ENCODE measurements around the gene ATAD3C. TPM values are rescaled to one million over a fixed set of nuclear protein-coding genes. Genes with fewer than 3 reads are reported as not detected.

ATAD3C gene
- polyA plus RNA-seq, 3 donors, result not detected

DNA sequence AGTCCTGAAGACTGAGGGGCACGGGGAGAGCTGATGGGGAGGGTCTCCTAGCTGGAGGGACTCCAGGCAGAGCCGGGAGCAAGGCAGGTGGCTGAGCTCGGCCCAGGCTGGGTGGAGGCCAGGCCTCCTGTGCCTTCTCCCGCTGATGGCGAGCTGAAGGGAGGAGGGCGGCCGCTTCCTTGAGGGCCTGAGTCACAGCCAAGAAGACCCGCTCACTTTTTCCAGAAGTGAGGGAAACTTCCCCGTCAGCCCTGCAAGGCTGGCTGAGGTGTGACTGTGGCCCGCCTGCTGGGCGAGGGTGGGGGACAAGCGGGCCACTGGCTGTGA, 15.7 kb upstream of the ATAD3C start:
- H4K20me1 ChIP-seq (ENCODE audit: insufficient read depth, low read length), result no peaks in the 10 kb centered on the region
- no peak overlapping the region for H3K4me3 ChIP-seq (replicated peaks in 1 of 3; ENCODE audit: low read depth in 2 of 3, low read length in 3 of 3)
- 0% methylated on average over 9 of the region's 12 CpGs for WGBS (ENCODE audit: insufficient coverage)
- intact Hi-C loops (cut with micrococcal nuclease), result no loop called here
- H3K4me2 ChIP-seq (replicated peaks; ENCODE audit: extremely low read depth, low read length, poor library complexity, severe bottlenecking), result no peak overlapping the region
- Mint-ChIP-seq H3K27me3 (ENCODE audit: low read depth in 3 of 3) (peaks cover 44 to 95% (median 62%) of the 10 kb centered on the region in 3 donors), H3K9me3 (peaks cover 0 to 8% (median 0%) of the 10 kb centered on the region in 7 donors), H3K36me3 (peaks cover 1 to 2% of the 10 kb centered on the region in 2 donors), H3K4me1 (peaks cover 12% of the 10 kb centered on the region), H3K4me3 (peak overlapping the region in 1 of 2 donors; percentile 30), H3K27ac (no peak overlapping the region)
- H3K79me2 ChIP-seq (ENCODE audit: insufficient read depth, low read length), result no peaks in the 10 kb centered on the region
- peak in 1 of 3 donors; percentile 23 for DNase-seq
- TF ChIP-seq, protein P1, sequence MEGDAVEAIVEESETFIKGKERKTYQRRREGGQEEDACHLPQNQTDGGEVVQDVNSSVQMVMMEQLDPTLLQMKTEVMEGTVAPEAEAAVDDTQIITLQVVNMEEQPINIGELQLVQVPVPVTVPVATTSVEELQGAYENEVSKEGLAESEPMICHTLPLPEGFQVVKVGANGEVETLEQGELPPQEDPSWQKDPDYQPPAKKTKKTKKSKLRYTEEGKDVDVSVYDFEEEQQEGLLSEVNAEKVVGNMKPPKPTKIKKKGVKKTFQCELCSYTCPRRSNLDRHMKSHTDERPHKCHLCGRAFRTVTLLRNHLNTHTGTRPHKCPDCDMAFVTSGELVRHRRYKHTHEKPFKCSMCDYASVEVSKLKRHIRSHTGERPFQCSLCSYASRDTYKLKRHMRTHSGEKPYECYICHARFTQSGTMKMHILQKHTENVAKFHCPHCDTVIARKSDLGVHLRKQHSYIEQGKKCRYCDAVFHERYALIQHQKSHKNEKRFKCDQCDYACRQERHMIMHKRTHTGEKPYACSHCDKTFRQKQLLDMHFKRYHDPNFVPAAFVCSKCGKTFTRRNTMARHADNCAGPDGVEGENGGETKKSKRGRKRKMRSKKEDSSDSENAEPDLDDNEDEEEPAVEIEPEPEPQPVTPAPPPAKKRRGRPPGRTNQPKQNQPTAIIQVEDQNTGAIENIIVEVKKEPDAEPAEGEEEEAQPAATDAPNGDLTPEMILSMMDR (IDR thresholded peaks at IDR 0.05), result no peak
- peaks cover 19 to 67% of the 10 kb centered on the region in 2 donors for H3K27me3 ChIP-seq (ENCODE audit: control insufficient read depth in 2 of 2, insufficient read depth in 2 of 2, low read length in 2 of 2)
- H3K9me3 ChIP-seq (replicated peaks in 1 of 2; ENCODE audit: control insufficient read depth in 1 of 2, insufficient read depth in 1 of 2, low read length in 2 of 2), result peaks cover 0 to 6% of the 10 kb centered on the region in 2 donors
- no peaks in the 10 kb centered on the region for H3K36me3 ChIP-seq (replicated peaks in 1 of 2; ENCODE audit: control insufficient read depth in 1 of 2, insufficient read depth in 2 of 2, low read length in 2 of 2)
- H3K27ac ChIP-seq (ENCODE audit: low read depth in 1 of 2, low read length in 2 of 2), result no peak overlapping the region
- no peak overlapping the region for H3K9ac ChIP-seq (ENCODE audit: insufficient read depth, low read length, poor library complexity, severe bottlenecking)
- peaks cover 8 to 18% of the 10 kb centered on the region in 2 donors for H3K4me1 ChIP-seq (ENCODE audit: control insufficient read depth in 1 of 2, insufficient read depth in 2 of 2, low read length in 2 of 2)
- no peak overlapping the region for H2AFZ ChIP-seq (ENCODE audit: insufficient read depth, low read depth, low read length, poor library complexity, severe bottlenecking)

DNA sequence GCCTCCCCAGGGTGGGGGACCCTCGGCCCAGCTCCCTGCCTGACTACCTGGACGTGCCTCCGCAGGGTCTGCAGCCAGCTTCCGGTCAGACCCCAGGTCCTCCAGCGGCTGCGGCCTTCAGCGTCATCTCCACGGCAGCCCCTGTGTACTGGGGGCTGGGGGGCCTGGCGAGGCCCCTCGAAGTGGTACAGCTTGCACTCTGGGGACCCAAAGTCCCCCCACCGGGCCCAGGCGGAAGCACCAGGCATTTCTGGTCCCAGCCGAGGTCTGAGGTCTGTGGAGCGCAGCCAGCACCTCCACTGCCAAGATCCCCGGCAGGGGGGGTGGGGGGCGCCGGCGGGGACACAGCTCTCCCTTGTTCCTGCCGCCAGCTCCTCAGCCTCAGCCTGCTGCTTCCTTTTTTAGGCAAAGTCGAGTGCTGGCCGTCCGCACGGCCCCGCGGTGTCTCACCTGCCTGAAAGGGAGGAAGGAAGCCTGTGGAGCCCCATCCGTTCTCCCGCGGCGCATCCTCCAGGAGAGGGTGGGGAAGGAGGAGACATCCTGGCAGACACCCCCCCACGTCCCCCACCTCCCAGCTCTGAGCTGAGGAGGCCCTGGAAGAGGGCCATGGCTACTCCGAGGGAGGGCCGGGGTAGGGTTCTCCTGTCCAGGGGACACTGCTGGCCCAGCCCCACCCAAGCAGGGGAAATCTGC, 15.2 kb upstream of the ATAD3C start:
- Histone ChIP-seq H3K27ac (ENCODE audit: low read depth in 1 of 2, low read length in 2 of 2) (no peak overlapping the region), H3K36me3 (replicated peaks in 1 of 2; ENCODE audit: control insufficient read depth in 1 of 2, insufficient read depth in 2 of 2, low read length in 2 of 2) (no peaks in the 10 kb centered on the region), H2AFZ (ENCODE audit: insufficient read depth, low read depth, low read length, poor library complexity, severe bottlenecking) (no peak overlapping the region), H3K4me3 (replicated peaks in 1 of 3; ENCODE audit: low read depth in 2 of 3, low read length in 3 of 3) (no peak overlapping the region), H3K9ac (ENCODE audit: insufficient read depth, low read length, poor library complexity, severe bottlenecking) (no peak overlapping the region), H3K9me3 (replicated peaks in 1 of 2; ENCODE audit: control insufficient read depth in 1 of 2, insufficient read depth in 1 of 2, low read length in 2 of 2) (peaks cover 0 to 6% of the 10 kb centered on the region in 2 donors), H3K79me2 (ENCODE audit: insufficient read depth, low read length) (no peaks in the 10 kb centered on the region), H3K4me1 (ENCODE audit: control insufficient read depth in 1 of 2, insufficient read depth in 2 of 2, low read length in 2 of 2) (peaks cover 8 to 18% of the 10 kb centered on the region in 2 donors), H4K20me1 (ENCODE audit: insufficient read depth, low read length) (no peaks in the 10 kb centered on the region), H3K27me3 (ENCODE audit: control insufficient read depth in 2 of 2, insufficient read depth in 2 of 2, low read length in 2 of 2) (peaks cover 19 to 65% of the 10 kb centered on the region in 2 donors), H3K4me2 (replicated peaks; ENCODE audit: extremely low read depth, low read length, poor library complexity, severe bottlenecking) (no peak overlapping the region)
- no peak for DNase-seq
- Mint-ChIP-seq H3K4me1 (peaks cover 12% of the 10 kb centered on the region), H3K27ac (no peak overlapping the region), H3K36me3 (peaks cover 1 to 2% of the 10 kb centered on the region in 2 donors), H3K27me3 (ENCODE audit: low read depth in 3 of 3) (peaks cover 41 to 93% (median 58%) of the 10 kb centered on the region in 3 donors), H3K9me3 (peaks cover 0 to 8% (median 0%) of the 10 kb centered on the region in 7 donors), H3K4me3 (peak overlapping the region in 1 of 2 donors; percentile 46)
- TF ChIP-seq, protein P1 (IDR thresholded peaks at IDR 0.05), result no peak
- intact Hi-C loops (cut with micrococcal nuclease), result no loop called here
- 1% methylated on average over 18 of the region's 32 CpGs for WGBS (ENCODE audit: insufficient coverage)
